Measurements from ENCODE around the gene CCNB1. TPM values are rescaled to one million over a fixed set of nuclear protein-coding genes. Genes with fewer than 3 reads are reported as not detected.

Gene CCNB1
- 197 and 281 TPM in 2 replicates for total RNA-seq

DNA sequence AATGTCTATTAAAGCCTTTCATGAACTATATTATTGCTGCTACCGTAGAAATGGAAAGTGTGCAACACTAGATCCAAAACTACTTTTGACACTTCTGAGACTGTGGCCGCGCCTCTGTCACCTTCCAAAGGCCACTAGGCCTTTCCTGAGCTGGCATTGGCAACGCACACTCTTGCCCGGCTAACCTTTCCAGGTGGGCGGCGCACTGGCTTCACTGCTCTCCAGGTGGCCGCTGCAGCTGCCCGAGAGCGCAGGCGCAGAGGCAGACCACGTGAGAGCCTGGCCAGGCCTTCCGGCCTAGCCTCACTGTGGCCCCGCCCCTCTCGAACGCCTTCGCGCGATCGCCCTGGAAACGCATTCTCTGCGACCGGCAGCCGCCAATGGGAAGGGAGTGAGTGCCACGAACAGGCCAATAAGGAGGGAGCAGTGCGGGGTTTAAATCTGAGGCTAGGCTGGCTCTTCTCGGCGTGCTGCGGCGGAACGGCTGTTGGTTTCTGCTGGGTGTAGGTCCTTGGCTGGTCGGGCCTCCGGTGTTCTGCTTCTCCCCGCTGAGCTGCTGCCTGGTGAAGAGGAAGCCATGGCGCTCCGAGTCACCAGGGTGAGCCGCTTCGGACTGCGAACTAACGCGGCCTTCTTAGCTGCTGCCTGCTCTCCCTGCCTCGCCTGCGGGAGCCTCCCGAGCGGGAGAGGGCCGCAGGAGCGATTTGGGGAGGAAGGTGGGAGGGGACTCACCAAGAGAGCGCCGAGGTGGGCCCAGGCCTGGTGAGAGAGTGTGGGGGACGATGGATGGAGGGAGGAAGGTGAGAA, at the start of gene CCNB1:
Gene CCNB1, plus strand, starts transcription at position 465 of the 807 bp plus-strand sequence. Its CDS starts 113 bp downstream, at position 578.

GRCh38 chr5:69189162-69190086, 22.5 kb downstream of the CCNB1 start, which contains the start of gene CENPH:
Gene CENPH, plus strand, starts transcription at chr5:69189583. Its CDS starts 52 bp downstream, at chr5:69189635.

Small RNA genes within 50 kb of the gene (small RNA-seq; reads per million reads assigned to genes)
- not detected for gene SNORA50D

Other genes with a start within 250 kb of the CCNB1 start
- 57.4 and 62.8 TPM in 2 replicates for gene SLC30A5, start 73.1 kb upstream of the CCNB1 start, total RNA-seq
- 18.4 and 21.1 TPM in 2 replicates for gene CENPH, start 22.4 kb downstream of the CCNB1 start, total RNA-seq
- 68.4 and 86.3 TPM in 2 replicates for gene CDK7, start 67.7 kb downstream of the CCNB1 start, total RNA-seq
- 6.9 and 7.1 TPM in 2 replicates for gene CCDC125, start 165.7 kb downstream of the CCNB1 start, total RNA-seq
- gene AK6, start 202.4 kb downstream of the CCNB1 start, total RNA-seq: 40.8 and 41.2 TPM in 2 replicates
- 104 and 108 TPM in 2 replicates for gene TAF9, start 202.4 kb downstream of the CCNB1 start, total RNA-seq
- 24.7 and 27.6 TPM in 2 replicates for gene RAD17, start 202.7 kb downstream of the CCNB1 start, total RNA-seq
- 4.9 and 8.9 TPM in 2 replicates for gene MARVELD2, start 248.0 kb downstream of the CCNB1 start, total RNA-seq